ENCODE data around the gene FCHO1.

Gene FCHO1

GRCh38 chr19:17790059-17790780 is 38.9 kb downstream of the FCHO1 start:
- H3K27me3 ChIP-seq: peaks cover 5% of the 10 kb centered on the region; the same call in 1 of the 2 replicates
- no peaks in the 10 kb centered on the region for H3K9me3 ChIP-seq
- no peak overlapping the region for H3K4me3 ChIP-seq (ENCODE audit: low read depth, low read length)
- H3K4me1 ChIP-seq: peaks cover 6% of the 10 kb centered on the region
- no peak for TF ChIP-seq CTCF (IDR thresholded peaks at IDR 0.05; ENCODE audit: low read depth, low read length)
- H3K36me3 ChIP-seq: no peaks in the 10 kb centered on the region
- DNase-seq: no peak

- H3K27me3 ChIP-seq: peaks cover 5% of the 10 kb centered on the region; the same call in 1 of the 2 replicates
- DNase-seq: no peak
- no peak overlapping the region for H3K4me3 ChIP-seq (ENCODE audit: low read depth, low read length)
- H3K9me3 ChIP-seq: no peaks in the 10 kb centered on the region
- peaks cover 6% of the 10 kb centered on the region for H3K4me1 ChIP-seq
- no peak for TF ChIP-seq CTCF (IDR thresholded peaks at IDR 0.05; ENCODE audit: low read depth, low read length)
- no peaks in the 10 kb centered on the region for H3K36me3 ChIP-seq
These were observed 43.1 kb downstream of the FCHO1 start for GRCh38 chr19:17794412-17794730.

- DNase-seq: peak; percentile 57
- Histone ChIP-seq H3K4me3 (ENCODE audit: low read depth, low read length) (no peak within 1 kb of the TSS), H3K36me3 (no peaks in the 10 kb centered on the region), H3K9me3 (no peaks in the 10 kb centered on the region), H3K27me3 (peaks cover 5% of the 10 kb centered on the region; the same call in 1 of the 2 replicates), H3K4me1 (peaks cover 6% of the 10 kb centered on the region)
- TF ChIP-seq CTCF (IDR thresholded peaks at IDR 0.05; ENCODE audit: low read depth, low read length): no peak
These were observed 43.6 kb downstream of the FCHO1 start, which contains the start of gene B3GNT3 for GRCh38 chr19:17794731-17795494. TSS of gene B3GNT3 (plus strand) at chr19:17795138. CDS start at chr19:17807808, 12,670 bp downstream.

- Histone ChIP-seq H3K36me3 (no peaks in the 10 kb centered on the region), H3K9me3 (no peaks in the 10 kb centered on the region), H3K4me1 (peaks cover 6% of the 10 kb centered on the region), H3K27me3 (peaks cover 5% of the 10 kb centered on the region; the same call in 1 of the 2 replicates), H3K4me3 (ENCODE audit: low read depth, low read length) (no peak overlapping the region)
- no peak for DNase-seq
- TF ChIP-seq CTCF (IDR thresholded peaks at IDR 0.05; ENCODE audit: low read depth, low read length): no peak
These were observed 44.2 kb downstream of the FCHO1 start for GRCh38 chr19:17795495-17795856.

- DNase-seq: no peak
- H3K4me3 ChIP-seq (ENCODE audit: low read depth, low read length): no peak overlapping the region
These were observed 44.9 kb downstream of the FCHO1 start for GRCh38 chr19:17796013-17796837.

More at GRCh38 chr19:17796013-17796837, 44.9 kb downstream of the FCHO1 start:
- Histone ChIP-seq H3K36me3 (no peaks in the 10 kb centered on the region), H3K9me3 (no peaks in the 10 kb centered on the region), H3K4me1 (peaks cover 5% of the 10 kb centered on the region), H3K27me3 (peaks cover 5% of the 10 kb centered on the region; the same call in 1 of the 2 replicates)
- TF ChIP-seq CTCF (IDR thresholded peaks at IDR 0.05; ENCODE audit: low read depth, low read length): no peak

All from BE2C (cell line).